Motor neuron (in vitro differentiated cells): ENCODE measurements around the gene SLC1A5. TPM values are rescaled to one million over a fixed set of nuclear protein-coding genes. Genes with fewer than 3 reads are reported as not detected.

ENCODE experiments used
- total RNA-seq, 8 experiments: library from RNA; unstranded; fragments of 300-600 nt; gene quantifications; 2 replicates each; pipeline versions ENCODE4 v1.2.3 to v1.2.4, GENCODE V29; 2022

SLC1A5 gene
- total RNA-seq, 8 experiments from 2014 or later, result 54.6 to 98.0 (median 77.7) TPM

Other genes with a start within 250 kb of the SLC1A5 start
- 100 to 1,000 TPM; 107 to 350 (median 224) TPM for gene CALM3, start 187.3 kb downstream of the SLC1A5 start, total RNA-seq
- 1 to 10 TPM in 1 of 8 experiments, under 1 TPM in 6, not detected in 1; 0.27 to 1.7 (median 0.51) TPM for gene PTGIR, start 163.5 kb downstream of the SLC1A5 start, total RNA-seq
- gene GNG8, start 152.4 kb downstream of the SLC1A5 start, total RNA-seq, result not detected
- gene DACT3, start 127.4 kb downstream of the SLC1A5 start, total RNA-seq, result 10 to 100 TPM in 4 of 8 experiments, 1 to 10 TPM in 4; 1.9 to 16.3 (median 10.4) TPM
- gene PRKD2, start 71.5 kb downstream of the SLC1A5 start, total RNA-seq, result 10 to 100 TPM in 6 of 8 experiments, 1 to 10 TPM in 2; 6.5 to 33.2 (median 12.7) TPM
- 10 to 100 TPM; 10.7 to 32.8 (median 19.1) TPM for gene FKRP, start 42.5 kb downstream of the SLC1A5 start, total RNA-seq
- gene STRN4, start 42.1 kb downstream of the SLC1A5 start, total RNA-seq, result 10 to 100 TPM; 37.2 to 94.3 (median 75.1) TPM
- 100 to 1,000 TPM; 115 to 265 (median 145) TPM for gene AP2S1, start 62.3 kb upstream of the SLC1A5 start, total RNA-seq
- 10 to 100 TPM; 17.5 to 53.7 (median 41.3) TPM for gene ARHGAP35, start 72.4 kb upstream of the SLC1A5 start, total RNA-seq
- 1 to 10 TPM in 5 of 8 experiments, under 1 TPM in 3; 0.63 to 3.8 (median 1.6) TPM for gene NPAS1, start 231.2 kb upstream of the SLC1A5 start, total RNA-seq